H1 (cell line): ENCODE results near the gene ZNF483. TPM values are rescaled to one million over a fixed set of nuclear protein-coding genes. Genes with fewer than 3 reads are reported as not detected.

Source experiments
- CTCF ChIA-PET: fragments of 300-600 bp; sonication (Branson Sonifier 250); formaldehyde crosslinking; loops from one replicate; lab custom pipeline; 2021; ENCODE audit not compliant: partially characterized antibody; lab: Charles Lee
- POLR2A ChIA-PET: fragments of 300-600 bp; sonication (Branson Sonifier 250); formaldehyde crosslinking; loops from one replicate; lab custom pipeline; 2021; ENCODE audit warnings: inconsistent platforms; ENCODE audit not compliant: partially characterized antibody; lab: Charles Lee
- DNase-seq, 2 experiments: peaks; one replicate each; pipeline versions ENCODE4 v3.0.0 to v3.0.0-alpha.2; 2010 to 2022; ENCODE audit warnings: low spot score in 2 of 2, low read depth in 1 of 2, mixed read lengths in 1 of 2
- FAIRE-seq: peaks from 2 replicates; lab custom pipeline; 2011; peaks lifted over from hg19 to GRCh38; lab: Jason Lieb, UNC
- H2AFZ ChIP-seq: 2 replicates; pipeline ENCODE4 v1.8.1; 2012; ENCODE audit warnings: low read length, inconsistent platforms
- H2AK5ac ChIP-seq: 2 replicates; pipeline ENCODE4 v1.6.1; 2013; ENCODE audit warnings: low read depth, low read length
- H2BK120ac ChIP-seq: replicated peaks from 2 replicates; pipeline ENCODE3; 2013; ENCODE audit warnings: low read depth, low read length, inconsistent platforms
- H2BK12ac ChIP-seq: 2 replicates; pipeline ENCODE4 v1.6.1; 2013; ENCODE audit warnings: low read depth, low read length
- H2BK15ac ChIP-seq: 2 replicates; pipeline ENCODE4 v1.6.1; 2013; ENCODE audit warnings: low read length
- H2BK20ac ChIP-seq: 2 replicates; pipeline ENCODE4 v1.6.1; 2013; ENCODE audit warnings: low read length
- H2BK5ac ChIP-seq: 2 replicates; pipeline ENCODE4 v1.6.1; 2013; ENCODE audit warnings: low read depth, low read length
- H3K14ac ChIP-seq: 2 replicates; pipeline ENCODE4 v1.6.1; 2013; ENCODE audit warnings: inconsistent platforms; ENCODE audit not compliant: insufficient read length
- H3K18ac ChIP-seq: 2 replicates; pipeline ENCODE4 v1.6.1; 2013; ENCODE audit warnings: low read length; ENCODE audit errors: extremely low read depth
- H3K23ac ChIP-seq: 2 replicates; pipeline ENCODE4 v1.6.1; 2013; ENCODE audit warnings: inconsistent platforms; ENCODE audit not compliant: insufficient read length
- H3K23me2 ChIP-seq: 2 replicates; pipeline ENCODE4 v1.6.1; 2013; ENCODE audit warnings: low read depth, low read length
- H3K27ac ChIP-seq: 2 replicates; pipeline ENCODE4 v1.6.1; 2011; ENCODE audit warnings: low read depth, low read length, inconsistent platforms
- H3K27me3 ChIP-seq, 4 experiments: replicated peaks in 1 of 4; 1 replicate in 1 of 4; 2 replicates in 3 of 4; pipeline versions ENCODE4 v1.6.1 to v1.8.1; 2011 to 2013; ENCODE audit warnings: low read length in 3 of 4, mild to moderate bottlenecking in 3 of 4, inconsistent platforms in 2 of 4, mixed read lengths in 2 of 4, moderate library complexity in 1 of 4; ENCODE audit not compliant: control insufficient read depth in 3 of 4, insufficient read depth in 3 of 4; ENCODE audit errors: extremely low read depth in 1 of 4
- H3K36me3 ChIP-seq, 4 experiments: 2 replicates each; pipeline versions ENCODE4 v1.6.1 to v1.8.1; 2011 to 2013; ENCODE audit warnings: mild to moderate bottlenecking in 4 of 4, low read length in 3 of 4, moderate library complexity in 2 of 4, control low read depth in 1 of 4, inconsistent platforms in 1 of 4; ENCODE audit not compliant: insufficient read depth in 4 of 4, control insufficient read depth in 2 of 4
- H3K4ac ChIP-seq: replicated peaks from 2 replicates; pipeline ENCODE3; 2013; ENCODE audit warnings: low read length, low read depth, mixed read lengths, inconsistent platforms; ENCODE audit not compliant: insufficient read length
- H3K4me1 ChIP-seq, 4 experiments: replicated peaks in 1 of 4; 1 replicate in 1 of 4; 2 replicates in 3 of 4; pipeline versions ENCODE4 v1.6.1 to v1.8.1; 2011 to 2013; ENCODE audit warnings: low read length in 3 of 4, inconsistent platforms in 2 of 4, mixed read lengths in 1 of 4; ENCODE audit not compliant: insufficient read depth in 4 of 4, control insufficient read depth in 3 of 4
- H3K4me2 ChIP-seq, 2 experiments: 2 replicates each; pipeline versions ENCODE4 v1.6.1 to v1.8.1; 2011 to 2013; ENCODE audit warnings: low read depth in 2 of 2, low read length in 2 of 2, control low read depth in 1 of 2, inconsistent platforms in 1 of 2, mild to moderate bottlenecking in 1 of 2; ENCODE audit not compliant: insufficient read depth in 1 of 2
- H3K4me3 ChIP-seq, 4 experiments: fragments of 200-600, 300-600 bp in 1 of 4; sonication (generic), shearing (Covaris generic), sonication (Bioruptor Twin) in 1 of 4; 2 replicates each; pipeline versions ENCODE4 v1.5.1 to v1.8.1; 2011 to 2016; ENCODE audit warnings: low read length in 4 of 4, low read depth in 3 of 4, control low read depth in 2 of 4, inconsistent platforms in 2 of 4, mild to moderate bottlenecking in 2 of 4, mixed read lengths in 1 of 4, moderate library complexity in 1 of 4; ENCODE audit not compliant: insufficient read depth in 2 of 4; ENCODE audit errors: extremely low read depth in 1 of 4
- H3K56ac ChIP-seq: replicated peaks from 2 replicates; pipeline ENCODE3; 2013; ENCODE audit warnings: low read depth, mild to moderate bottlenecking, mixed read lengths, low read length, inconsistent platforms; ENCODE audit not compliant: insufficient read length
- H3K79me1 ChIP-seq: 2 replicates; pipeline ENCODE4 v1.6.1; 2013; ENCODE audit warnings: low read depth, low read length, control low read depth
- H3K79me2 ChIP-seq, 2 experiments: 2 replicates each; pipeline versions ENCODE4 v1.6.1 to v1.8.1; 2012 to 2013; ENCODE audit warnings: low read length in 2 of 2, mild to moderate bottlenecking in 2 of 2, inconsistent platforms in 1 of 2; ENCODE audit not compliant: insufficient read depth in 2 of 2, control insufficient read depth in 1 of 2
- H3K9ac ChIP-seq, 4 experiments: replicated peaks in 1 of 4; 1 replicate in 1 of 4; 2 replicates in 3 of 4; pipeline versions ENCODE4 v1.6.1 to v1.8.1; 2011 to 2013; ENCODE audit warnings: low read depth in 3 of 4, low read length in 3 of 4, control low read depth in 2 of 4, mild to moderate bottlenecking in 2 of 4, moderate library complexity in 2 of 4, inconsistent platforms in 1 of 4; ENCODE audit errors: extremely low read depth in 1 of 4
- H3K9me3 ChIP-seq, 2 experiments: 2 replicates each; pipeline versions ENCODE4 v1.6.1 to v1.8.1; 2012 to 2013; ENCODE audit warnings: mild to moderate bottlenecking in 2 of 2, moderate library complexity in 2 of 2, control low read depth in 1 of 2, inconsistent platforms in 1 of 2, low read depth in 1 of 2, low read length in 1 of 2, mixed read lengths in 1 of 2; ENCODE audit not compliant: insufficient read depth in 2 of 2
- H4K20me1 ChIP-seq, 2 experiments: replicated peaks in 1 of 2; 2 replicates each; pipeline versions ENCODE3 to v1.8.1; 2011 to 2013; ENCODE audit warnings: inconsistent platforms in 2 of 2, low read length in 2 of 2, mild to moderate bottlenecking in 1 of 2; ENCODE audit not compliant: insufficient read depth in 2 of 2, control insufficient read depth in 1 of 2
- H4K5ac ChIP-seq: 2 replicates; pipeline ENCODE4 v1.6.1; 2013; ENCODE audit warnings: low read length, low read depth, mixed read lengths, inconsistent platforms; ENCODE audit not compliant: insufficient read length
- H4K8ac ChIP-seq: 2 replicates; pipeline ENCODE4 v1.8.0; 2013; ENCODE audit warnings: mild to moderate bottlenecking, moderate library complexity, low read length, inconsistent platforms; ENCODE audit not compliant: insufficient read depth; ENCODE audit errors: extremely low read depth
- H4K91ac ChIP-seq: replicated peaks from 2 replicates; pipeline ENCODE3; 2013; ENCODE audit warnings: low read length, mixed read lengths, inconsistent platforms; ENCODE audit not compliant: insufficient read length
- TAF1 ChIP-seq: IDR thresholded peaks from 2 replicates; pipeline ENCODE4 v1.6.1; 2011; ENCODE audit warnings: mild to moderate bottlenecking, low read depth, low read length
- WGBS, 2 experiments: shearing (Covaris generic) in 1 of 2; methylation state at CpG; one replicate each; pipeline versions ENCODE4 v1.1.6 to v1.1.7; 2013 to 2015; ENCODE audit warnings: low lambda C conversion rate in 2 of 2, mixed read lengths in 2 of 2, inconsistent platforms in 1 of 2, low coverage in 1 of 2, missing lambda C conversion rate in 1 of 2; ENCODE audit not compliant: insufficient replicate concordance in 2 of 2, insufficient coverage in 1 of 2, insufficient read length in 1 of 2; ENCODE audit errors: extremely low coverage in 1 of 2, missing lambda C conversion rate in 1 of 2; 5-methylcytosine and 5-hydroxymethylcytosine counted together
- polyA plus RNA-seq, 7 experiments: library from polyadenylated mRNA; depleted of rRNA in 3 of 7; stranded (reverse) in 5 of 7; unstranded in 2 of 7; fragments of >200 nt in 5 of 7; fragments of 200-250 nt in 2 of 7; gene quantifications; 1 replicate in 5 of 7; 2 replicates in 1 of 7; 4 replicates in 1 of 7; pipeline versions ENCODE4 v1.2.1 to v1.2.3, GENCODE V29; 2011 to 2013; ENCODE audit warnings: missing spikeins in 2 of 7, mixed read lengths in 2 of 7
- total RNA-seq: library from RNA; stranded (reverse); fragmentation: NEBNext Ultra II Directional; extraction: Animal tissue kit (Norgen Biotek cat#: 25700); gene quantifications from 2 replicates; pipeline ENCODE4 v1.2.1, GENCODE V29; 2021

Gene ZNF483
- total and polyA plus RNA-seq, 2 of the 8 experiments (the other 6 are each of a cell fraction or from before 2014, with no cell fraction given): 4.8 to 83.8 TPM

- POLR2A ChIA-PET: interaction anchor here (0.8 to 7.9 kb wide), 9 partner anchors 10 to 71 kb away, joined by 3 to 64 read pairs (median 4); partner anchors contain the start of gene ECPAS
- Histone ChIP-seq H3K79me2 (peaks cover 0 to 54% of the 10 kb centered on the region in 2 experiments; a peak in 3 of 4 replicates), H4K20me1 (peaks cover 0 to 3% of the 10 kb centered on the region in 2 experiments), H4K8ac (no peak overlapping the region), H3K56ac (no peak overlapping the region), H4K5ac (no peak overlapping the region), H3K4ac (peak overlapping the region; percentile 36), H2BK20ac (no peak overlapping the region), H3K9me3 (no peaks in the 10 kb centered on the region), H3K4me2 (no peak overlapping the region; a peak in 1 of 4 replicates), H3K23me2 (peaks cover 12% of the 10 kb centered on the region), H2AK5ac (peak overlapping the region; percentile 57; the same call in 1 of the 2 replicates), H3K18ac (peak overlapping the region; percentile 67; the same call in 1 of the 2 replicates), H2AFZ (no peak overlapping the region), H3K79me1 (peaks cover 7% of the 10 kb centered on the region), H2BK12ac (no peak overlapping the region; the same call in 1 of the 2 replicates), H3K4me1 (peaks cover 9 to 20% (median 12%) of the 10 kb centered on the region in 4 experiments; a peak in 6 of 7 replicates), H2BK5ac (peak overlapping the region; percentile 22; the same call in 1 of the 2 replicates), H3K36me3 (peaks cover 0 to 30% (median 15%) of the 10 kb centered on the region in 4 experiments; a peak in 4 of 8 replicates), H4K91ac (peak overlapping the region; percentile 46), H2BK15ac (0 out of 2 replicates have a peak overlapping the region, but pooled peaks have one; percentile 77), H3K9ac (no peak overlapping the region), H3K27ac (peak overlapping the region; percentile 39), H3K27me3 (no peaks in the 10 kb centered on the region), H2BK120ac (no peak overlapping the region), H3K23ac (no peak overlapping the region), H3K4me3 (no peak overlapping the region; a peak in 1 of 8 replicates), H3K14ac (no peak overlapping the region)
- no peak for TF ChIP-seq TAF1
- FAIRE-seq (no peak), DNase-seq (no peak)
- WGBS, 2 experiments: 89% methylated on average over 2 of the region's 2 CpGs; no CpG with 5 or more reads in 1 of the 2 experiments
- CTCF ChIA-PET: interaction anchor here (1.4 to 1.5 kb wide), 2 partner anchors 9 to 71 kb away, joined by 4 to 5 read pairs; no protein-coding TSS in a partner anchor
Measured at GRCh38 chr9:111527347-111527746, 2.4 kb downstream of the ZNF483 start.
